Right ventricle myocardium inferior (tissue), 1 donor: ENCODE results near the gene TRMT61B. TPM values are rescaled to one million over a fixed set of nuclear protein-coding genes. Genes with fewer than 3 reads are reported as not detected.

Experiments
- ATAC-seq: fragments of 200-7000 bp; cut with Tn5 transposase; one replicate; pipeline ENCODE4 v1.9.1; 2020; ENCODE audit warnings: mild to moderate bottlenecking, moderate library complexity
- DNase-seq: peaks from one replicate; pipeline ENCODE4 v3.0.0; 2021; ENCODE audit errors: missing footprints
- intact Hi-C: fragments of 100-400 bp; cut with DNase I; formaldehyde crosslinking; loops from one replicate; pipeline ENCODE4 v1.11.0; 2022
- long read RNA-seq: library from polyadenylated mRNA; unstranded; transcript quantifications from one replicate; pipeline ENCODE4 v2.0.0, GENCODE V29; 2021
- total RNA-seq: library from RNA; stranded (reverse); fragmentation: NEBNext Ultra II Directional; extraction: Animal tissue kit (Norgen Biotek cat#: 25700); gene quantifications from one replicate; pipeline ENCODE4 v1.2.1, GENCODE V29; 2021
- donor health status: DM: no; HTN: yes; CAD: no; lungs with severe emphysema.

The TRMT61B gene
- 24.6 TPM for total RNA-seq
- long read RNA-seq, transcript TRMT61B-201 (7 exons, 1,836 nt): major isoform, 11 of 24 reads
- long read RNA-seq, partial matches to known transcripts: 2 of 24 reads
- long read RNA-seq, other reads (novel, unspliced or antisense): 11 of 24 reads

GRCh38 chr2:28870146-28870891 lies at the start of gene TRMT61B:
TRMT61B (minus strand) TSS chr2:28870309; CDS start chr2:28870277, 32 bp downstream.
- ATAC-seq: peak; percentile 100
- intact Hi-C loops: loop anchor here (1.0 kb wide), 1 partner anchor 24 kb away; the partner anchor contains the start of gene WDR43

GRCh38 chr2:28915939-28916338 lies 45.8 kb upstream of the TRMT61B start:
- intact Hi-C loops: no loop called here
- ATAC-seq: no peak

More at GRCh38 chr2:28870146-28870891, at the start of gene TRMT61B:
- peak; percentile 98 for DNase-seq

GRCh38 chr2:28909655-28910353 lies 39.7 kb upstream of the TRMT61B start:
- DNase-seq: no peak
- intact Hi-C loops: no loop called here
- ATAC-seq: no peak

More at GRCh38 chr2:28915939-28916338, 45.8 kb upstream of the TRMT61B start:
- DNase-seq: no peak

GRCh38 chr2:28908172-28908571 lies 38.1 kb upstream of the TRMT61B start:
- intact Hi-C loops: no loop called here
- no peak for ATAC-seq
- no peak for DNase-seq

- DNase-seq (no peak), ATAC-seq (no peak)
- intact Hi-C loops: no loop called here
These were observed 36.7 kb upstream of the TRMT61B start for GRCh38 chr2:28906821-28907220.

DNA sequence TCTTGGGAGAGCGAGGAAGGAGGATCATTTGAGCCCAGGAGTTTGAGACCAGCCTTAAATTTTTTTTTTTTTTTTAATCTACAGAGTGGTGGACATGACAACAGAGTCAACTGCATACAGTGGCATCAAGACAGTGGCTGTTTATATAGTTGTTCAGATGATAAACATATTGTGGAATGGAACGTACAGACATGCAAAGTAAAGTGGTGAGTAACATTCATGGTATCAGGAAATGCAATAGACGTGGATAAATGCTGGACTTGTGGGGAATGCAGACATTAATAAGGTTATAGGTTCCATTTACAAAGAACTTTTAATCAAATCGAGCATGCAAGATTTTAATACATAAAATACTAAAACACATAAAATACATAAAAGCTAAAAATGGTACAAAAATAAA lies 36.3 kb upstream of the TRMT61B start:
- ATAC-seq (no peak), DNase-seq (no peak)
- intact Hi-C loops: no loop called here

GRCh38 chr2:28905533-28905932 lies 35.4 kb upstream of the TRMT61B start:
- intact Hi-C loops: no loop called here
- ATAC-seq (no peak), DNase-seq (no peak)

GRCh38 chr2:28904802-28905457 lies 34.8 kb upstream of the TRMT61B start:
- ATAC-seq: no peak
- intact Hi-C loops: no loop called here
- no peak for DNase-seq

GRCh38 chr2:28904295-28904694 lies 34.2 kb upstream of the TRMT61B start:
- DNase-seq (no peak), ATAC-seq (no peak)
- intact Hi-C loops: no loop called here

- intact Hi-C loops: no loop called here
- ATAC-seq (no peak), DNase-seq (no peak)
These were observed 32.5 kb upstream of the TRMT61B start for GRCh38 chr2:28902584-28902983.

GRCh38 chr2:28901841-28902240 lies 31.7 kb upstream of the TRMT61B start:
- intact Hi-C loops: no loop called here
- DNase-seq (no peak), ATAC-seq (no peak)

DNA sequence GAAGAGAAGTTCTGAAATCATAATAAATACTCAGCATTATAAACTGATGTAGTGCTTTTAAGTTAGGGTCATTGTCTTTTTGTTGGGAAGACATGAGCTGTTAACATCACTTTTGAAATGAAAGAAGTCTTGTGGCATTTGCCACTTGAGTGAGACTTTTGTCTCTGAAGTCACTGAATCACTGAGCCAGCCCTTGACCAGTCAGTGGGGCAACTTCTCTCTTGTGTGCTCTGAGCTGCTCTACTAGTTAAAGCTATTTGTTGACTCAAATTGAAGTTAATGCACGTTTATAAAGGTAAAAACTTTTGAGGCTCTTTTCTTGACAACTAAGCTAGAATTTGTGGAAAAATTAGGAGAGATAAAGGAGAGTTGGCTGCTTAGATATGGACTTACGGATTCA lies 31.1 kb upstream of the TRMT61B start:
- DNase-seq (no peak), ATAC-seq (no peak)
- intact Hi-C loops: no loop called here

- DNase-seq (no peak), ATAC-seq (no peak)
- intact Hi-C loops: loop anchor here (10.0 kb wide), 1 partner anchor 333 kb away; no protein-coding TSS in a partner anchor
These were observed 27.9 kb upstream of the TRMT61B start for GRCh38 chr2:28898048-28898447.

GRCh38 chr2:28896906-28897305 lies 26.8 kb upstream of the TRMT61B start:
- ATAC-seq (no peak), DNase-seq (no peak)
- intact Hi-C loops: loop anchor here (10.0 kb wide), 1 partner anchor 332 kb away; no protein-coding TSS in a partner anchor

GRCh38 chr2:28895189-28895893 lies 25.2 kb upstream of the TRMT61B start:
- ATAC-seq (peak; percentile 9), DNase-seq (peak; percentile 32)
- intact Hi-C loops: loop anchor here (10.0 kb wide), 1 partner anchor 331 kb away; no protein-coding TSS in a partner anchor

GRCh38 chr2:28894470-28895188 lies 24.5 kb upstream of the TRMT61B start, which contains the start of gene WDR43:
WDR43 (plus strand) TSS chr2:28894667; CDS start chr2:28894699, 32 bp downstream.
- ATAC-seq (peak; percentile 99), DNase-seq (peak; percentile 99)
- intact Hi-C loops: loop anchor here (1.0 to 10.0 kb wide), 2 partner anchors 24 to 330 kb away; partner anchors contain the start of gene TRMT61B

GRCh38 chr2:28893488-28893887 lies 23.4 kb upstream of the TRMT61B start:
- no peak for ATAC-seq
- intact Hi-C loops: loop anchor here (10.0 kb wide), 1 partner anchor 329 kb away; no protein-coding TSS in a partner anchor
- DNase-seq: peak; percentile 32

DNA sequence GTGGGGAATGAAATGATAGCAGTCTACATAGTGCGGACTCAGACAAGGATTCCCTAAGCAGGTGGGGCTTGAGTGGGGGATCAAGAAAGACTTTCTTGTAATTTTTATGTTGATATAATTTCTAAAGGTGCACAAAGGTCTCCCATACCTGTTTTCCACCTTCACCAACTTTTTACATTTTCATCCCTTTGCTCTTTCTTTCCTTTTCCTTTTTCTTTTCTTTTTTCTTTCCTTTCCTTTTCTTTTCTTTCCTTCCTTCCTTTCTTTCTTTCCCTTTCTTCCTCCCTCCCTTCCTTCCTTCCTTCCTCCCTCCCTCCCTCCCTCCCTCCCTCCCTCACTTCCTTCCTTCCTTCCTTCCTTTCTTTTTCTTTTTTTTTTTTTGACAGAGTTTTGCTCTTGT lies 10.1 kb upstream of the TRMT61B start:
- intact Hi-C loops: no loop called here
- ATAC-seq (no peak), DNase-seq (no peak)
